Activated CD8-positive, alpha-beta T cell treated with anti-CD3 and anti-CD28 coated beads for 36 hours (primary cell): Measurements from ENCODE around the gene TBKBP1. TPM values are rescaled to one million over a fixed set of nuclear protein-coding genes. Genes with fewer than 3 reads are reported as not detected.
"Not testable (repeated sequence)": the region's sequence is repeated elsewhere in the genome, so short reads cannot be mapped to it uniquely, and the experiment has no call there.

ENCODE experiments used
- ATAC-seq: fragments of 200-7000 bp; cut with Tn5 transposase; one replicate; pipeline ENCODE4 v1.10.0; 2021; ENCODE audit warnings: mild to moderate bottlenecking, moderate library complexity
- CTCF ChIA-PET: fragments of 350-600 bp; sonication (Branson Sonifier 250); formaldehyde crosslinking; loops from one replicate; lab custom pipeline; 2021; ENCODE audit warnings: antibody characterized with exemption; lab: Charles Lee
- POLR2A ChIA-PET: fragments of 350-600 bp; sonication (Branson Sonifier 250); formaldehyde crosslinking; loops from one replicate; lab custom pipeline; 2021; ENCODE audit warnings: antibody characterized with exemption; lab: Charles Lee
- DNase-seq: peaks from one replicate; pipeline ENCODE4 v3.0.0-alpha.2; 2020
- H3K27ac Mint-ChIP-seq: one replicate; pipeline ENCODE4 v1.8.0; 2021; ENCODE audit warnings: mild to moderate bottlenecking, mixed read lengths
- H3K27me3 Mint-ChIP-seq: one replicate; pipeline ENCODE4 v1.8.0; 2021; ENCODE audit warnings: mixed read lengths
- H3K36me3 Mint-ChIP-seq: one replicate; pipeline ENCODE4 v1.8.0; 2021; ENCODE audit warnings: low read depth, mixed read lengths
- H3K4me1 Mint-ChIP-seq: one replicate; pipeline ENCODE4 v1.8.0; 2021; ENCODE audit warnings: low read depth, mixed read lengths
- H3K4me3 Mint-ChIP-seq: one replicate; pipeline ENCODE4 v1.8.0; 2021; ENCODE audit warnings: mild to moderate bottlenecking, moderate library complexity, mixed read lengths
- H3K9me3 Mint-ChIP-seq: one replicate; pipeline ENCODE4 v1.8.0; 2021; ENCODE audit warnings: mixed read lengths
- CTCF ChIP-seq: fragments of 200-600 bp; IDR thresholded peaks from one replicate; pipeline ENCODE4 v1.8.0; 2022; ENCODE audit warnings: antibody characterized with exemption, mild to moderate bottlenecking
- intact Hi-C: fragments of 100-400 bp; cut with micrococcal nuclease; formaldehyde crosslinking; loops from one replicate; pipeline ENCODE4 v1.10.0; 2022
- total RNA-seq, 2 experiments: library from RNA; stranded (reverse); gene quantifications; one replicate each; pipeline ENCODE4 v1.2.3, GENCODE V29; 2021

Gene TBKBP1
- total RNA-seq, 2 experiments from 2014 or later, result 12.4 to 13.6 TPM

- Mint-ChIP-seq H3K27ac (peak overlapping the region; percentile 97), H3K4me1 (peaks cover 50% of the 10 kb centered on the region), H3K27me3 (no peaks in the 10 kb centered on the region), H3K36me3 (peaks cover 51% of the 10 kb centered on the region), H3K4me3 (peak overlapping the region; percentile 91), H3K9me3 (no peaks in the 10 kb centered on the region)
- POLR2A ChIA-PET, result interaction anchor here (0.9 to 27.1 kb wide), 11 partner anchors 10 to 86 kb away, joined by 3 to 493 read pairs (median 4); partner anchors contain the start of genes KPNB1 and TBKBP1
- intact Hi-C loops, result no loop called here
- TF ChIP-seq CTCF, result no peak
- DNase-seq (peak; percentile 68), ATAC-seq (peak; percentile 8)
- CTCF ChIA-PET, result interaction anchor here (0.8 to 18.4 kb wide), 4 partner anchors 10 to 55 kb away, joined by 3 to 424 read pairs (median 5); partner anchors contain the start of gene TBKBP1
Observed at GRCh38 chr17:47735536-47736011, 41.6 kb downstream of the TBKBP1 start.

- H3K27me3 Mint-ChIP-seq, result no peaks in the 10 kb centered on the region
- peak overlapping the region; percentile 91 for H3K4me3 Mint-ChIP-seq
- TF ChIP-seq CTCF, result no peak
- peaks cover 51% of the 10 kb centered on the region for H3K4me1 Mint-ChIP-seq
- ATAC-seq, result no peak
- no peaks in the 10 kb centered on the region for H3K9me3 Mint-ChIP-seq
- POLR2A ChIA-PET, result interaction anchor here (0.7 to 27.1 kb wide), 13 partner anchors 8 to 85 kb away, joined by 3 to 493 read pairs (median 4); partner anchors contain the start of gene TBKBP1
- H3K27ac Mint-ChIP-seq, result peak overlapping the region; percentile 97
- intact Hi-C loops, result no loop called here
- CTCF ChIA-PET, result interaction anchor here (0.6 to 18.4 kb wide), 5 partner anchors 11 to 94 kb away, joined by 3 to 424 read pairs (median 4); partner anchors contain the start of gene TBKBP1
- peaks cover 62% of the 10 kb centered on the region for H3K36me3 Mint-ChIP-seq
- DNase-seq, result no peak
Observed at GRCh38 chr17:47736501-47737495, 42.8 kb downstream of the TBKBP1 start.

- no peak for ATAC-seq
- Mint-ChIP-seq H3K36me3 (peaks cover 71% of the 10 kb centered on the region), H3K4me1 (peaks cover 53% of the 10 kb centered on the region), H3K27me3 (no peaks in the 10 kb centered on the region), H3K27ac (peak overlapping the region; percentile 63), H3K4me3 (peak overlapping the region; percentile 29), H3K9me3 (no peaks in the 10 kb centered on the region)
- intact Hi-C loops, result no loop called here
- POLR2A ChIA-PET, result interaction anchor here (1.8 to 27.1 kb wide), 3 partner anchors 16 to 39 kb away, joined by 4 to 493 read pairs (median 214); partner anchors contain the start of gene TBKBP1
- TF ChIP-seq CTCF, result no peak
- CTCF ChIA-PET, result interaction anchor here (18.4 kb wide), 1 partner anchor 37 kb away, joined by 424 read pairs; the partner anchor contains the start of gene TBKBP1
- DNase-seq, result no peak
Observed at GRCh38 chr17:47738178-47738577, 44.2 kb downstream of the TBKBP1 start.

- POLR2A ChIA-PET, result interaction anchor here (0.6 to 27.1 kb wide), 5 partner anchors 17 to 92 kb away, joined by 3 to 493 read pairs (median 4); partner anchors contain the start of genes LRRC46, MRPL10 and TBKBP1
- CTCF ChIA-PET, result interaction anchor here (0.8 to 18.4 kb wide), 3 partner anchors 38 to 75 kb away, joined by 5 to 424 read pairs (median 26); partner anchors contain the start of gene TBKBP1
- H3K4me3 Mint-ChIP-seq, result peak overlapping the region; percentile 8
Observed at GRCh38 chr17:47739150-47739549, 45.2 kb downstream of the TBKBP1 start.

GRCh38 chr17:47739945-47740344 is 46.0 kb downstream of the TBKBP1 start:
- H3K27ac Mint-ChIP-seq, H3K9me3 Mint-ChIP-seq, intact Hi-C loops, H3K4me3 Mint-ChIP-seq, ATAC-seq, H3K27me3 Mint-ChIP-seq, DNase-seq: not testable (repeated sequence)
- CTCF ChIA-PET, result interaction anchor here (1.0 to 18.4 kb wide), 7 partner anchors 8 to 122 kb away, joined by 3 to 424 read pairs (median 3); partner anchors contain the start of genes TBKBP1 and TBX21
- POLR2A ChIA-PET, result interaction anchor here (1.8 to 27.1 kb wide), 4 partner anchors 18 to 92 kb away, joined by 4 to 493 read pairs (median 109); partner anchors contain the start of genes LRRC46, MRPL10 and TBKBP1
- Mint-ChIP-seq H3K4me1 (peaks cover 62% of the 10 kb centered on the region), H3K36me3 (peaks cover 73% of the 10 kb centered on the region)

More at GRCh38 chr17:47739150-47739549, 45.2 kb downstream of the TBKBP1 start:
- Mint-ChIP-seq H3K9me3 (no peaks in the 10 kb centered on the region), H3K27me3 (no peaks in the 10 kb centered on the region), H3K4me1 (peaks cover 57% of the 10 kb centered on the region), H3K27ac (peak overlapping the region; percentile 7), H3K36me3 (peaks cover 74% of the 10 kb centered on the region)
- DNase-seq (no peak), ATAC-seq (no peak)
- no peak for TF ChIP-seq CTCF
- intact Hi-C loops, result no loop called here
